HEK293T (cell line): ENCODE results near the gene PIAS3.

Experiments
- CTCF ChIA-PET: fragments of 350-600 bp; formaldehyde crosslinking; extraction: SDS; loops from one replicate; lab custom pipeline; 2021; ENCODE audit warnings: antibody characterized with exemption, inconsistent platforms; lab: Yijun Ruan, JAX
- POLR2A ChIA-PET: fragments of 350-600 bp; formaldehyde crosslinking; extraction: SDS; loops from one replicate; lab custom pipeline; 2020; ENCODE audit warnings: antibody characterized with exemption, inconsistent platforms; lab: Yijun Ruan, JAX
- DNase-seq: peaks from one replicate; pipeline ENCODE4 v3.0.0; 2012; ENCODE audit warnings: mixed read lengths; ENCODE audit errors: extremely low spot score
- ARNT ChIP-seq: fragments of 450-650 bp; IDR thresholded peaks from 2 replicates; pipeline ENCODE4 v1.6.1; 2017; ENCODE audit warnings: mild to moderate bottlenecking
- BHLHE40 ChIP-seq: fragments of 450-650 bp; IDR thresholded peaks from 2 replicates; pipeline ENCODE4 v1.6.1; 2016; ENCODE audit warnings: mild to moderate bottlenecking, moderate library complexity, borderline replicate concordance
- ELF4 ChIP-seq: fragments of 450-650 bp; IDR thresholded peaks from 2 replicates; pipeline ENCODE4 v1.6.1; 2017; ENCODE audit warnings: antibody characterized with exemption
- FOXA1 ChIP-seq: fragments of 450-650 bp; IDR thresholded peaks from 2 replicates; pipeline ENCODE4 v1.6.1; 2016; ENCODE audit warnings: mild to moderate bottlenecking
- FOXK2 ChIP-seq: fragments of 450-650 bp; IDR thresholded peaks from 2 replicates; pipeline ENCODE4 v1.6.1; 2016; ENCODE audit warnings: mild to moderate bottlenecking
- FOXM1 ChIP-seq: fragments of 450-650 bp; IDR thresholded peaks from 2 replicates; pipeline ENCODE4 v1.6.1; 2017; ENCODE audit warnings: mild to moderate bottlenecking, borderline replicate concordance
- HDGF ChIP-seq: fragments of 450-650 bp; IDR thresholded peaks from 2 replicates; pipeline ENCODE4 v1.6.1; 2017; ENCODE audit warnings: antibody characterized with exemption, borderline replicate concordance
- L3MBTL2 ChIP-seq: fragments of 450-650 bp; conservative IDR thresholded peaks from 2 replicates; pipeline ENCODE4 v1.6.1; 2016; ENCODE audit warnings: mild to moderate bottlenecking
- LEF1 ChIP-seq: fragments of 450-650 bp; IDR thresholded peaks from 2 replicates; pipeline ENCODE4 v1.6.1; 2017; ENCODE audit warnings: mild to moderate bottlenecking, borderline replicate concordance
- NFRKB ChIP-seq: fragments of 450-650 bp; IDR thresholded peaks from 2 replicates; pipeline ENCODE4 v1.6.1; 2016; ENCODE audit warnings: mild to moderate bottlenecking, moderate library complexity
- PKNOX1 ChIP-seq: fragments of 450-650 bp; IDR thresholded peaks from 2 replicates; pipeline ENCODE4 v1.6.1; 2016
- SP1 ChIP-seq: fragments of 450-650 bp; IDR thresholded peaks from 2 replicates; pipeline ENCODE4 v1.6.1; 2017
- SUZ12 ChIP-seq: fragments of 450-650 bp; IDR thresholded peaks from 2 replicates; pipeline ENCODE4 v1.6.1; 2016; ENCODE audit warnings: mild to moderate bottlenecking
- TARDBP ChIP-seq: fragments of 450-650 bp; IDR thresholded peaks from 2 replicates; pipeline ENCODE4 v1.6.1; 2016
- ZNF384 ChIP-seq: fragments of 450-650 bp; IDR thresholded peaks from 2 replicates; pipeline ENCODE4 v1.6.1; 2016

PIAS3 gene

DNA sequence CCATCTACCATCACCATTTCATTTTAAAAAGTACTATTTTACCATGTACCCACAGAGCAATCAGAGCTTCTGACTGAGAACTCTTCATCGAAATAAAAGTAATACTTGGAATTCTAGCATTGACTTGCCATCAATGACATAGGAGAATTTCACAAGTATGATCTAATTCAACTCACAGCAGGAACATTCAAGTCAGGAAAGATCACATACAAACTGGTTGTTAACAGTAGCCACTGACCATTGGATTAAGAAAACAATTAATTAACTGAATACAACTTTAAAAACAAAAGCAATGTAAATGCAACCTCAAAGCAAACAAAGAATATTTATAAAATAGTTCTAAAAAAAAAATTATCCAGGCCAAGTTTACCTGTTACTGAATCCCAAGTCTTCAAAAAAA is 53.8 kb downstream of the PIAS3 start:
- CTCF ChIA-PET = interaction anchor here (1.2 kb wide), 1 partner anchor 40 kb away, joined by 3 read pairs; the partner anchor contains the start of gene NUDT17
- TF ChIP-seq FOXM1 (no peak), ARNT (no peak), PKNOX1 (no peak), NFRKB (no peak), L3MBTL2 (no peak), BHLHE40 (no peak), ELF4 (no peak)
- DNase-seq = no peak
- POLR2A ChIA-PET = interaction anchor here (1.3 to 2.6 kb wide), 1 partner anchor 19 kb away, joined by 6 to 11 read pairs; the partner anchor contains the start of genes POLR3C and RNF115

DNA sequence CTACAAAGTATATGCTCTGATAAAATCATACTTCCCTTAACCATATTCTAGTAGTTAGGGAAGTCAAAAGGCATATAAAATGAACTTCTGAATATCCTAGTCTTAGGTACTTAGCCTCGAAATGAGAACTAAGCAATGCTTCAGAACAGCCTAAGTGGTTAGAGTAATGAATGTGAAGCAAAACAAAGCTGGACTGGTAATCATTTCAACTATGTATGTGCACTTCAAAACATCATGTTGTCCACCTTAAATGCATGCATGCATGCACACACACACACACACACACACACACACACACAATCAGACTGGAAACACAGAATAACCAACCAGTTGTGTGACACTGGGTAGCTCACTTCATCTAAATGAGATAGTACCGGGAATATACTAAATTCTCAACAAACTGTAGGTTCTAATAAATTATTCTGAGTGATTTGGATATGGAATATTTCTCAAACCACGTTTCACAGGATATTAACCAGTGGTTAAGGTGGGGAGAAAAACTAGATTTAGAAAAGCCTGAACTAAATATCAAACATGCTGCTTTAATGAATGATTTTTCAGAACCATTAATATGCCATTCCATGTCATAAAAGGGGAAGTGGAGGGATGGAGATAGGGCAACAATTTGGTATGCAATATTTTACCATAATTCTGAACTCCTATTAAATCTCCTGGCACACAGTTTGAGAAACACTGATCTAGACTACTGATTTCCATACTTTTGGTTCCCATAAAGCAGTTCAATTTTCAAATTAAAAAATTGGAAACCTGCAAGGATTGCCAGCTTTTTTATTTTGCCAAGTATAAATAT is 54.4 kb downstream of the PIAS3 start:
- TF ChIP-seq TARDBP (no peak), ZNF384 (no peak), HDGF (no peak), FOXK2 (no peak), SUZ12 (no peak), SP1 (no peak), PKNOX1 (no peak), LEF1 (no peak)
- ChIA-PET CTCF (interaction anchor here (0.6 kb wide), 1 partner anchor 82 kb away, joined by 6 read pairs; no protein-coding TSS in a partner anchor), POLR2A (interaction anchor here (2.6 kb wide), 1 partner anchor 20 kb away, joined by 11 read pairs; the partner anchor contains the start of genes POLR3C and RNF115)
- DNase-seq = no peak

GRCh38 chr1:145799806-145800205 is 59.1 kb downstream of the PIAS3 start:
- DNase-seq = no peak
- POLR2A ChIA-PET = no interaction called here
- CTCF ChIA-PET = no interaction called here
- TF ChIP-seq ARNT (no peak), FOXA1 (no peak), FOXM1 (no peak), FOXK2 (no peak), HDGF (no peak), LEF1 (no peak)
